Mononuclear cell (primary cell): ENCODE measurements around the gene PPFIA1. TPM values are rescaled to one million over a fixed set of nuclear protein-coding genes. Genes with fewer than 3 reads are reported as not detected.
"Not testable (repeated sequence)": the region's sequence is repeated elsewhere in the genome, so short reads cannot be mapped to it uniquely, and the experiment has no call there.

Experiments used
- H3K27me3 ChIP-seq: 2 replicates; pipeline ENCODE4 v1.6.0; 2011; ENCODE audit warnings: low read length, control low read depth; ENCODE audit not compliant: insufficient read depth
- H3K4me1 ChIP-seq: 2 replicates; pipeline ENCODE4 v1.5.1; 2011; ENCODE audit warnings: mild to moderate bottlenecking, low read length, control low read depth; ENCODE audit not compliant: insufficient read depth
- H3K4me3 ChIP-seq: 2 replicates; pipeline ENCODE4 v1.5.1; 2011; ENCODE audit warnings: mild to moderate bottlenecking, low read length, moderate library complexity
- H3K9me3 ChIP-seq: 2 replicates; pipeline ENCODE4 v1.5.1; 2011; ENCODE audit warnings: low read depth, mild to moderate bottlenecking, control low read depth, low read length
- total RNA-seq: library from RNA; depleted of rRNA; stranded (reverse); fragments of >200 nt; gene quantifications from one replicate; pipeline ENCODE4 v1.2.3, GENCODE V29; 2012

The PPFIA1 gene
- total RNA-seq, 1 donor, result 31.4 TPM

DNA sequence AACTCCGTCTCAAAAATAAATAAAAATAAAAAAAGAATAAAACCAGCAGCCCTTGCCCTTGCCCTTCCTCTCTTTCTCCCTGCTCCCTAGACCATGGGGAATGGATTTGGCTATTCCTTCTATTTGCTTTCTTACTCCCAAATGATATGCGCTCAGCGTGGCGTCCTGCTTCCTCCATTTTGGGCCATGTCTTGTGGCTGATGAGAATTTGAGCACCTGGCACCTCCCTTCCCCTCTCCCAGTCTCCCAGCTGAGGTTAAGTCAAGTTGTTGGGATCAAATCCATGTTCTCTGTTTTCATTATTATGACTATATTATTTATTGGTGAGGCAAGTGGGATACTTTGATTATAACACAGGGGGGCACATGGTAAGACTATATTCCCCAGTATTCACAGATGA is 117.1 kb downstream of the PPFIA1 start:
- Histone ChIP-seq H3K9me3 (no peaks in the 10 kb centered on the region), H3K4me1 (no peaks in the 10 kb centered on the region), H3K27me3 (peaks cover 28% of the 10 kb centered on the region), H3K4me3 (no peak overlapping the region)

DNA sequence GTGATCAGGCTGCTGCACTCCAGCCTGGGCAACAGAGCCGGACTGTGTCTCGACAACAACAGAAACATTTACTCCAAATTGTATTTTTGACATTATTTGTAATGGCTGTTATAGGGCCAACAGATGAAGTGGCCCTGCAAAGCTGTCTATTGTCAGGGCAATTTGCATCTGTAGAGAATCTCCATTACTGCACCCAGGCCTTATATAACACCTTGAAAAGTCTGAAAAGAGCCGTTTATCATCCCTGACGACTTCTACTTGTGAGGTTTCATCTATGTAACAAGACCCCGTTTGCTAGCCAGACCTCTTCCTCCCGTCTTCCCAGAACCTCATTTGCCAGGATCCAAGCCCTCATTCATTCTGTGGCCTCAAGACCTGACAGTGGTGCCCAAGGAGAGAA is 118.7 kb downstream of the PPFIA1 start:
- Histone ChIP-seq H3K4me1 (no peaks in the 10 kb centered on the region), H3K4me3 (no peak overlapping the region), H3K9me3 (no peaks in the 10 kb centered on the region), H3K27me3 (peaks cover 45% of the 10 kb centered on the region)

DNA sequence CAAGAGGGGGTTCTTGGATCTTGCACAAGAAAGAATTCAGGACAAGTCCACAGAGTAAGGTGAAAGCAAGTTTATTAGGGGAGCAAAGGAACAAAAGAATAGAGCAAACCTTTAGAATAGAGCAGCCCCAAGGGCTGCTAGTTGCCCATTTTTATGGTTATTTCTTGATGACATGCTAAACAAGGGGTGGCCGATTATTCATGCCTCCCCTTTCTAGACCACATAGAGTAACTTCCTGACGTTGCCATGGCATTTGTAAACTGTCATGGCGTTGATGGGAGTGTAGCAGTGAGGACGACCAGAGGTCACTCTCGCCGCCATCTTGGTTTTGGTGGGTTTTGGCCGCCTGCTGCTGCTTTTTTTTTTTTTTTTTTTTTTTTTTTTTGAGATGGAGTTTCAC is 120.4 kb downstream of the PPFIA1 start:
- not testable (repeated sequence) for H3K4me3 ChIP-seq, H3K4me1 ChIP-seq, H3K9me3 ChIP-seq
- peaks cover 61% of the 10 kb centered on the region for H3K27me3 ChIP-seq

DNA sequence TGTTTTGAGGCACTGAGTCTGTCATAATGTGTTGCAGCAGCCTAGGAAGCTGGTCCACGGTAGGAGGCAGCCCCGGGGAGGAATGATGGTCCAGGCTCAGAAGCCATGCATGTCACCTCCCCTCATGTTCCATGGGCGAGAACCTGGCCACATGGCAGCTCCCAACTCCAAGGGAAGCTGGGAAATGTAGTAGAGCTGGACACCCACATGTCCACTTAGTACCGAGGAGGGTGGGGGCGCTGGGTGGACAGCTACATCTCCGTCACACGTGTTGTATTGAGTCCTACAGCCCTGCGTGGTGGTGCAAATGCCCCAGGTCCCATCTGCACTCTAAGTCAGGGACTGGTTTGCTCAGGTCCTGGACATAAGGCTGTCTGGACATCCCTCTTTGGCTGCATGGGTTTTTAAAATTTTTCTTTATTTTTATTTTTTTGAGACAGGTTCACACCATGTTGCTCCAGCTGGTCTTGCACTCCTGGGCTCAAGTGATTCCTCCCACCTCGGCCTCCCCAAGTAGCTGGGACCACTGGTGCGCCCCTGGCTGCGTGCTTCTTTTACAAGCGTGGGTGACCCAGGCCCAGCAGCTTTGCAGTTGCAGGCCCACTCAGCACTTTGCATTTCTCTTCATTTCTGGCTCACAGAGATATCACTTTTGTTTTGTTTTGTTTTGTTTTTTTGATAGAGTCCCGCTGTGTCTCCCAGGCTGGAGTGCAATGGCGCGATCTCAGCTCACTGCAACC is 123.9 kb downstream of the PPFIA1 start:
- Histone ChIP-seq H3K4me1 (peaks cover 28% of the 10 kb centered on the region), H3K27me3 (peaks cover 75% of the 10 kb centered on the region), H3K4me3 (no peak overlapping the region), H3K9me3 (no peaks in the 10 kb centered on the region)

DNA sequence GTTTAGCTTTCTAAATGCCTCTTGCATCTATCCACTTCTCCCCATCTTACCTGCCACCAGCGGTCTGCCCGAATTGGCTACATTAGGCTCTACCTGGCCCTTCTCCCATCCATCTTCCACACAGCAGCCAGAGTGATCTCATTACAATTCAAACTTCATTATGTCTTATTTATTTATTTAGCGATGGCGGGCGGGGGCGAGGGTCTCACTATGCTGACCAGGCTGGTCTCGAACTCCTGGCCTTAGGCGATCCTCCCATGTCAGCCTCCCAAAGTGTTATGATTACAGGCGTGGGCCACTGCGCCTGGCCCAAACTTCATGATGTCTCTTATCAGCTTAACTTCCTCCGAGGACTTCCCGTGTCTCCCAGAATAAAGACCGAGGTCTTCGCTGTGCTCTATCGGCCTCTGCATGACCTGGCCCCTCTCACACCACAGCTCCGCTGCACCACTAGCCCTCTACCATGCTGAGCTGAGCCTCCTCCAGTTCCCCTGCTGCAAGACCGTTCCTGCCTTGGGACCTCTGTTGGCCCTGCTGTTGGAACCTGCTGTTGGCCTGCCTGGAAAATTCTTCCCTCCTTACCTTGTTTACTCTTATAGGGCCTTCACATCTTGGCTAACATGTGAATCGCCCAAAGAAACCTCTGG is 127.0 kb downstream of the PPFIA1 start:
- no peaks in the 10 kb centered on the region for H3K9me3 ChIP-seq
- H3K4me3 ChIP-seq, result no peak overlapping the region
- peaks cover 36% of the 10 kb centered on the region for H3K4me1 ChIP-seq
- H3K27me3 ChIP-seq, result peaks cover 86% of the 10 kb centered on the region

DNA sequence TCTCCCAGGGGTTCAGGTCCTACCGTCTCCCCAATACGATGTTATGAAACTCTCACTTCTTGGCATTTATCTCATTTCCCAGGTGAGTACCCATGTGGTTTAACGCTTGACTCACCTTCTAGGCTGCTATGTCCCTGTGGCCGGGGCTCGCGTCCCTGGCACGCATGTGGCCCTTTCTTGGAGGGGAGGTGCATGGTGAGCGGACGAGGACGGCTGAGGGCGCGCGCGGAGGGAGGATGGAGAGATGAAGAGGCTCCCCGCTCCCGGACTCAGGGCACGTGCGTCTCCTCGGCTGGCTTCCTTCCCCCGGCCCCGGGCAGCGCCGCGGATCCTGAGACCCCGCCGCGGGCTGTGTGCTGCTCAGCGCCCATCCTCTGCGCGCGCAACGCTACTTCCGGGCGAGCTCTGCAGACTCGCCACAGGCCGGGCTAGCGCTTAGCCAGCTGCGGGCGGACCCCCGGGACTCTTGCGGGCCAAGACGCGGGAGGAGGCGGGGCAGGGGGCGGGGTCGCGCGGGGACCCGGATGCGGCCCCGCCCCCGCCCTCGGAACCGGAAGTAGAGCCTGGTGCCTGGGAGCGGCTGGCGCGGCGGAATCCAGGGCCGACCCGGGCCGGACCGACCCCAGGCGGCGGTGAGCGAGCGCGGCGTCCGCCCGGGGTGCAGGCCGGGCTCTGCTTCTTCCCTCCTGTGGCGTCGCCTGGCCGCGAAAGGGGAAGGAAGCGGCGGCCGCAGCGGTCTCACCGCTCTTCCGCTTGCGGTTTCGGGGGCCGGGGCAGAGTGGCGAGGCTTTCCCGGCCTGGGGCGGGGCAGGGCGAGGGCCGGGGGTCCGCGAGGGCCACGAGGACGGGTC is 127.7 kb downstream of the PPFIA1 start, which contains the start of gene CTTN:
TSS of gene CTTN (plus strand) at position 547 of the 851 bp plus-strand sequence. CDS start 8,769 bp downstream, outside the sequence.
- Histone ChIP-seq H3K4me3 (peak within 1 kb of the TSS; percentile 30), H3K4me1 (peaks cover 36% of the 10 kb centered on the region), H3K27me3 (peaks cover 86% of the 10 kb centered on the region), H3K9me3 (no peaks in the 10 kb centered on the region)

DNA sequence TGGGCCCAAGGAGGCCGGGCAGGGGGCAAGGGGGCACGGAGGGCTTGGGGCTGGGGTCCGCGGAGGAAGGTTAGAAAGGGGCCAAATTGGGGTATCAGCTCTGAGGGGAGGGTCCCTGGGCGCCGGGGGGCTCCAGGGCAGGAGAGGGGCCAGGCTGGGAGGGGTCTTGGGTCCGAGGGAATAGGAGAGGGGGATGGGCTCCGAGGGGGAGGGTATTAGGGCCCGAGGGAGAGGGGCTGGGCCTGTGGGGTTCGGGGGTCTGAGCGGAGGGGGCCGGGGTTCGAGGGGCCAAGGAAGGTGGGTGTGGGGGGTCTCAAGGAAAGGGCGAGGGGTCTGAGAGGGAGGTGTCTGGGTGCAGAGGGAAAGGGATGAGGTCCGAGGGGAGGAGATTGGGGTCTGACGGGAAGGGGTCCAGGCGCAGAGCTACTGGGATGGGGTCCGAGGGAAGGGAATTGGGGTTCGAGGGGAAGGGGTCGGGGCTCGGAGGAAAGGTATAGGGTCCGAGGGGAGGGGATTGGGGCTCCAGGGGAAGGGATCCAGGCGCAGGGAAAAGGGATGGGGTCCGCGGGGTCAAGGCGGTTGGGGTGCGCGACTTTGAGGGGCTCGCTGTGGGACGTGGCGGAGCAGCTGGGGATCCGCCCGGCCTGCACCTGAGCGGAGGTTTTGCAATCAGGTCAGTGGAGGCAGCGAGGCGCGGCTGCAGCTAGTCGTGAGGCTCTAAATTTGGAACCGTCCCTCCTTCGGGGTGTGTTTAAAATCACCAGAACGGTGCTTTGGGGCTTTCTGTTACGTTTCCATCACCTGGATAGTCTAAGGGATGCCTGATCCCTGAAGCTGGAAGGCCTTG is 128.6 kb downstream of the PPFIA1 start:
- Histone ChIP-seq H3K4me3 (no peak overlapping the region), H3K27me3 (peaks cover 86% of the 10 kb centered on the region), H3K4me1 (peaks cover 36% of the 10 kb centered on the region), H3K9me3 (no peaks in the 10 kb centered on the region)

DNA sequence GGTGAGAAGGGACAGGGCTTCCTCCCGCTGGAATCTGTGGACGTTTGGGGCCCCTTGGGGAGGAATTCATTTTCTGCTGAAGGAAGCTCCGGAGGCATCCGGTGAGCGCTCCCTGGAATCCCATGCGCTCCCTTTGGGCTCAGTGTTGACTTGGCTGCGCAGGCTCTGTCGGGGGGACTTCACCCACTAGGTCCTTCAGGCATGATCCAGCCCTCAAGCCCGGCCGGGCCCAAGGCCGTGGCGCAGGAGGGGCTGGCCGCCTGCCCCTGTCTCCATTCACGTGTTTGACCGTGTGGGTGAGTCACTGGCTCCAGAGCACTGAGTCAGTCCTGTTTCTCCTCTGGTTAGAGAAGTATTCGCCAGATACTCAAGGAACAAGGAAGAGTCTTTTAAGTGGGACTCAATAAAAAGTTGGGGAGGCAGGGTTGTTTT is 129.2 kb downstream of the PPFIA1 start:
- H3K27me3 ChIP-seq, result peaks cover 86% of the 10 kb centered on the region
- H3K4me3 ChIP-seq, result no peak overlapping the region
- H3K9me3 ChIP-seq, result no peaks in the 10 kb centered on the region
- H3K4me1 ChIP-seq, result peaks cover 36% of the 10 kb centered on the region

DNA sequence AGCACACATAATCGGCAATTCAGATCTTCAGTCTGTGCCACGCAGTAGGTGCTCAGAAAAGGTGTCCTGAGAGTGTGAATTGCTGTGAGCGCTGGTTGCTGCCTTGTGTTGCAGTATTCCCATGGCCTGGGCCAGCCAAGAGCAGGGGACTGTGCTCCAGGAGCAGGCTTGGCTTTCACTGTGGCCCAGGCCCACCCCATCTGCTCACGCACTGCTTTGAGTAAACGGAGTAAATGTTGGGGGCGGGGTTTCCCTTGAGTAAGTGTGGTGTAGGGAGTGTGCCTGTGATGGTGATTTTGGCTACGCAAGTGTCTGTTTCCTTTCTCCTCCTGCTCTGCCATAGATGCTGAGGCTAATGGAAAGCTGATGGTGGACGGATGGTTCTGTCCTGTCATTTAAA is 130.2 kb downstream of the PPFIA1 start:
- no peaks in the 10 kb centered on the region for H3K9me3 ChIP-seq
- H3K27me3 ChIP-seq, result peaks cover 86% of the 10 kb centered on the region
- H3K4me1 ChIP-seq, result peaks cover 36% of the 10 kb centered on the region
- H3K4me3 ChIP-seq, result no peak overlapping the region

DNA sequence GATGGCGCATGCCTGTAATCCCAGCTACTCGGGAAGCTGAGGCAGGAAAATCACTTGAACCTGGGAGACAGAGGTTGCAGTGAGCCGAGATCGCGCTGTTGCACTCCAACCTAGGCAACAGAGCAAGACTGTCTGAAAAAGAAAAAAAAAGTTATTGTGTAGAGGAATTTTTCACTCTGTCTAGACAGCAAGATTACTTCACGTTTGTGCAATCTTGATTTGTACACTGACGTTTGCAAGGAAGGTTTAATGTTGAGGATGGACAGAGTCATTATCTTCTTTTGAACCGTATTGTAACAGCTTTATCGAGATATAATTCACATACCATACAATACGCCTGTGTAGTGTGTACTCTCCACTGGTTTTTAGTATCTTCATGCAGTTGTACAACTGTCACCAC is 131.5 kb downstream of the PPFIA1 start:
- Histone ChIP-seq H3K4me1 (peaks cover 30% of the 10 kb centered on the region), H3K9me3 (no peaks in the 10 kb centered on the region), H3K27me3 (peaks cover 87% of the 10 kb centered on the region), H3K4me3 (no peak overlapping the region)

DNA sequence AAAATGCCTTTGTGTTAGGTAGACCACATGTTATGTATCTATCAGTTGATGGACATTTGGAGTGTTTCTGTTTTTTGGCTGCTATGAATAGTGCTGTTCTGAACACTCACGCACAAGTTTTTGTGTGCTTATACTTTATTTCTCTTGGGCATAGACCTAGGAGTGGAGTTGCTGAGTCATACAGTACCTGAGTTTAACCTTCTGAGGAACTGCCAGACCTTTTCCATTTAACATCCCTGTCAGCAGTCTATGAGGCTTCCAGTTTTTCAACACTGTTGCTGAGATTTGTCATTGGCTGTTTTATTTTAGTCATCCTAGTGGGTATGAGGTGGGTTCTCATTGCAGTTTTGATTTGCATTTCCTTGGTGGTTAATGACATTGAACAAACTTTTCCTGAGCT is 132.2 kb downstream of the PPFIA1 start:
- peaks cover 23% of the 10 kb centered on the region for H3K4me1 ChIP-seq
- no peaks in the 10 kb centered on the region for H3K9me3 ChIP-seq
- no peak overlapping the region for H3K4me3 ChIP-seq
- peaks cover 89% of the 10 kb centered on the region for H3K27me3 ChIP-seq

DNA sequence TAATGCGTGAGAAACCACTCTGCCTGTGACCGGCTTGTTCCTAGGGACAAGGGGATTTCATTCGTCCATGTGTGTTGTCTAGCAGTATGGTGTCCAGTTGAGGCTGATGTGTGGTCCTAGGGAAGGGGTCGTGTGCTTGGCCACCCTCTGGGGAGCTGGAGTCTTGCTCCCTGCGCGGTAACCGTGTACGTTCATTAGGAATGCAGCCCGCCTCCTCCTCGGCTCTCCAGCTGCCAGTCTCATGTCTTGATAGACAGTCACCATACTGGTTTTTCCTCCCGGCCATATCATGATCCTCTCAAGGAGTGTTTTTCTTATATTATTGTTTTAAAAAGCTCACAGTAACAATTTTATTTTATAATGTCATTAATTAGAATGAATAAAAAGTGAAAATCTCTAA is 133.8 kb downstream of the PPFIA1 start:
- Histone ChIP-seq H3K4me1 (peaks cover 9% of the 10 kb centered on the region), H3K27me3 (peaks cover 98% of the 10 kb centered on the region), H3K4me3 (no peak overlapping the region), H3K9me3 (no peaks in the 10 kb centered on the region)

DNA sequence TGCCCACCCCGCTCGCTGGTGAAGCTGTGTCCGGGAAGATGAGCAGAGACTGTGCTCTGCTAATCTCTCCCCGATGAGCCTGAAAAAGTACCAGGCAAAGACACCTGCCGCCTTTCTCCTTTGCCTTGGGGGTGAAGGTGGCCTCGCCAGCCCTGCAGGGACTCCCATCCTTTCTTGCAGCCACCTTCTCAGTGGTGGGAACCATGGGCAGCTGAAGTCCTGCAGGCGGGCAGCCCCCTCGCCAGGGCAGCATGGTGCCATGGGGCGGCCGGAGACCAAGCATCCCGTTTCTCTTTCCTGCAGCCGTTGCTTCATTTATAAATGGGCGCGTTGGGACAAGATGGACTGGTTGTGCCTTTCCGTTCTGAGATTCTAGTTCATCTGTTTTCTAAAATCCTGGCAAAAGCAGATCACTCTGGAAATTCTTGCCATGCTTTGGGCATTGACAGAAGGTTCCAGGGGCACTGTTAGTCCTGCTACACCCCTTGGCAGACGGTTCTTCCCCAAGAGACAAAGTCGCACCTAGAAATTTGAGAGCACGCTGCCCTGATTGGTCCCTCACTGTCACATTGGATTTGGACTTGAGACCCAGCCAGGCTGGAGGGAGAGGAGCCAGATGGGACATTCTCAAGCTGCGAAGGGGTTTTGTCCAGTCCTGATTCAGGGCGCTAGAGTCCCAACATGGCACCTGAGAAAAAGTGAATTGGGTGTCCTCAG is 135.3 kb downstream of the PPFIA1 start:
- Histone ChIP-seq H3K4me1 (no peaks in the 10 kb centered on the region), H3K4me3 (no peak overlapping the region), H3K27me3 (peaks cover 98% of the 10 kb centered on the region), H3K9me3 (no peaks in the 10 kb centered on the region)

DNA sequence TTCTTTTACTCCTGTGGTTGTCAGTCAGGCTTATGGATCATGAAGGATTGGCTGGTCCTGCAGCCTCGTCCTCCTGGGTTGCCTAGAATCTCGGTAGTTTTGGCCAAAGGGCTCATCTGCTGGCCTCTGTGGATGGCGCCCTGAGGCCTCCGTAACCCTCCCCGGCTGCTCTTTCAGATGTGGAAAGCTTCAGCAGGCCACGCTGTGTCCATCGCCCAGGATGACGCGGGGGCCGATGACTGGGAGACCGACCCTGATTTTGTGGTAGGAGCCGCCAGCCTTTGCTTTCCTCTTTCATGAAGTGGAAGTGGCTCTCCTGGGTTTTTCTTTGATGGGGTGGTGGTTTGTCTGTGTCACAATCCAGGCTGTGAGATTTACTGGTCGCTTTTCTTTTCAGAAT is 136.6 kb downstream of the PPFIA1 start:
- Histone ChIP-seq H3K9me3 (no peaks in the 10 kb centered on the region), H3K4me3 (no peak overlapping the region), H3K27me3 (peaks cover 95% of the 10 kb centered on the region), H3K4me1 (no peaks in the 10 kb centered on the region)
